Gastrocnemius medialis (tissue), 4 donors: ENCODE results near the gene HYAL1. TPM values are rescaled to one million over a fixed set of nuclear protein-coding genes. Genes with fewer than 3 reads are reported as not detected.
A peak's percentile ranks its signal among the peaks of the same experiment; 100 is the strongest.

Experiments used
- ATAC-seq, 2 donors: fragments of 150-250 bp; one replicate each; pipeline ENCODE4 v1.9.1; 2016
- DNase-seq, 2 donors: peaks; one replicate each; pipeline ENCODE4 v3.0.0-alpha.2; 2019
- H3K27ac ChIP-seq, 4 donors: fragments of 200-600 bp; sonication (generic); 1 replicate in 1 of 4; 2 replicates in 3 of 4; pipeline ENCODE4 v1.5.1; 2016 to 2018; ENCODE audit warnings: mild to moderate bottlenecking in 2 of 4, moderate library complexity in 1 of 4
- H3K27me3 ChIP-seq, 3 donors: fragments of 200-600 bp; sonication (generic) in 2 of 3; 1 replicate in 1 of 3; 2 replicates in 2 of 3; pipeline versions ENCODE4 v1.5.1 to v1.6.0; 2016 to 2019; ENCODE audit warnings: mild to moderate bottlenecking in 1 of 3, moderate library complexity in 1 of 3
- H3K36me3 ChIP-seq, 2 donors: fragments of 200-600 bp; sonication (generic) in 1 of 2; one replicate each; pipeline ENCODE4 v1.5.1; 2017 to 2018
- H3K4me1 ChIP-seq, 2 donors: fragments of 200-600 bp; sonication (generic) in 1 of 2; one replicate each; pipeline ENCODE4 v1.5.1; 2016 to 2017; ENCODE audit warnings: mild to moderate bottlenecking in 2 of 2
- H3K4me3 ChIP-seq, 4 donors: fragments of 200-600 bp; sonication (generic) in 3 of 4; 1 replicate in 1 of 4; 2 replicates in 3 of 4; pipeline ENCODE4 v1.5.1; 2016 to 2019; ENCODE audit warnings: mild to moderate bottlenecking in 2 of 4
- H3K9me3 ChIP-seq, 3 donors: fragments of 200-600 bp; sonication (generic) in 2 of 3; 1 replicate in 1 of 3; 2 replicates in 2 of 3; pipeline ENCODE4 v1.5.1; 2016 to 2019
- POLR2A ChIP-seq, 2 donors: fragments of 450-650 bp; IDR thresholded peaks; one replicate each; pipeline ENCODE4 v1.6.1; 2017; ENCODE audit warnings: antibody characterized with exemption in 2 of 2, mild to moderate bottlenecking in 2 of 2, moderate library complexity in 2 of 2
- in situ Hi-C, 4 donors: fragments of 200-750 bp; cut with MboI; loops; one replicate each; pipeline versions ENCODE4 v1.15.0 to v1.8.0; 2017; ENCODE audit warnings: low sequenced_read_pairs in 4 of 4
- intact Hi-C: fragments of 100-400 bp; cut with DNase I; formaldehyde crosslinking; loops from one replicate; pipeline ENCODE4 v1.15.1; 2023; ENCODE audit warnings: low total_unique reads
- total RNA-seq, 4 donors: library from RNA; depleted of rRNA; stranded (reverse); fragments of >200 nt; gene quantifications; one replicate each; pipeline versions ENCODE4 v1.1.0 to v1.2.3, GENCODE V29; 2016
- TF ChIP-seq, protein P1 (sequence below), 5 experiments: fragments of 450-650 bp in 3 of 5; fragments of 200-600 bp in 2 of 5; sonication (generic) in 2 of 5; IDR thresholded peaks in 4 of 5; conservative IDR thresholded peaks in 1 of 5; 1 replicate in 4 of 5; 2 replicates in 1 of 5; pipeline ENCODE4 v1.5.1; 2016 to 2019; ENCODE audit warnings: antibody characterized with exemption in 5 of 5, mild to moderate bottlenecking in 3 of 5, moderate library complexity in 3 of 5

HYAL1 gene
- total RNA-seq, 4 donors from 2014 or later = 3.6 to 14.6 (median 9.1) TPM

DNA sequence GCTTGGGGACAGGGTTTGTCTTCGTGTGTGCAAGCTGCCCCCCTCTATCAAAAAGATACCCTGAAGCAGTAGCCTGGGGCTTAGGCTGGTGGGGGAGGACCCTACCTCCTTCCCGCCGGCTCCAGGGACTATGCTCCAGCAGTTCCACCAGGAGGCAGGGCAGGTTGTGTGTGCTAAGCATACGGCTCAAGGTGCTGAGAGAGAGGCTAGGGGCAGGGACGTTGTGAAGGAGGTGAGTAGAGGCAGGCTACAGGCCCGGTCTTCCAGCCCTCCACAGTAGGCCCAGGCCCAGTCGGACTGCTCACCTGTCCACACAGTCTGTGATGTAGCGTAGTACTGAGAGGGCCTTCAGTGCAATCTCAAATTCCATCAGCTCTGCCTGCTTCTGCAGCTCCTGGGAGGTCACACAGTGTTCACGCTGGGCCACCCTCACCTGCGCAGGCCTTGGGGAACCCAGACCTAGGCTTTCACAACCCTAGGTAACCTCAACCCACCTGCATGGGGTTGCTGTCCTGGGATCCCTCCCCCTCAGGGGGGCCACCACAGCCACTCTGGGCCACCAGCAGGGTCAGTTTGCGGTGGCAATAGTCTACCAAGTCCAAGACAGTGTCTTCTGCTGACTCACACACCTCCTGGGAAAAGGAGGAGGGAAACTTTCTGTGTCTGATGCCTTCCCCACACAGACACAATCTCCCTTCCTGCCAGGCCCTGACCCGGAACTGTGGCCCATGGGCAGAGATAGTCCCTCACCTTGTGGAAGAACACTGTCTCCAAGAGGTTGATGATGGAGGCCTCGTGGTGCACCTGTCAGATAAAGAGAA, 39.6 kb upstream of the HYAL1 start:
- in situ Hi-C loops (loop anchor here in 1 of 4 donors (10.0 kb wide), 1 partner anchor 202 kb away; no protein-coding TSS in a partner anchor), intact Hi-C loops (no loop called here)
- TF ChIP-seq, protein P1, sequence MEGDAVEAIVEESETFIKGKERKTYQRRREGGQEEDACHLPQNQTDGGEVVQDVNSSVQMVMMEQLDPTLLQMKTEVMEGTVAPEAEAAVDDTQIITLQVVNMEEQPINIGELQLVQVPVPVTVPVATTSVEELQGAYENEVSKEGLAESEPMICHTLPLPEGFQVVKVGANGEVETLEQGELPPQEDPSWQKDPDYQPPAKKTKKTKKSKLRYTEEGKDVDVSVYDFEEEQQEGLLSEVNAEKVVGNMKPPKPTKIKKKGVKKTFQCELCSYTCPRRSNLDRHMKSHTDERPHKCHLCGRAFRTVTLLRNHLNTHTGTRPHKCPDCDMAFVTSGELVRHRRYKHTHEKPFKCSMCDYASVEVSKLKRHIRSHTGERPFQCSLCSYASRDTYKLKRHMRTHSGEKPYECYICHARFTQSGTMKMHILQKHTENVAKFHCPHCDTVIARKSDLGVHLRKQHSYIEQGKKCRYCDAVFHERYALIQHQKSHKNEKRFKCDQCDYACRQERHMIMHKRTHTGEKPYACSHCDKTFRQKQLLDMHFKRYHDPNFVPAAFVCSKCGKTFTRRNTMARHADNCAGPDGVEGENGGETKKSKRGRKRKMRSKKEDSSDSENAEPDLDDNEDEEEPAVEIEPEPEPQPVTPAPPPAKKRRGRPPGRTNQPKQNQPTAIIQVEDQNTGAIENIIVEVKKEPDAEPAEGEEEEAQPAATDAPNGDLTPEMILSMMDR (IDR thresholded peaks at IDR 0.05 in 4 of 5, conservative IDR thresholded peaks at IDR 0.05 in 1 of 5) = no peak
- TF ChIP-seq POLR2A (IDR thresholded peaks at IDR 0.05) = no peak

DNA sequence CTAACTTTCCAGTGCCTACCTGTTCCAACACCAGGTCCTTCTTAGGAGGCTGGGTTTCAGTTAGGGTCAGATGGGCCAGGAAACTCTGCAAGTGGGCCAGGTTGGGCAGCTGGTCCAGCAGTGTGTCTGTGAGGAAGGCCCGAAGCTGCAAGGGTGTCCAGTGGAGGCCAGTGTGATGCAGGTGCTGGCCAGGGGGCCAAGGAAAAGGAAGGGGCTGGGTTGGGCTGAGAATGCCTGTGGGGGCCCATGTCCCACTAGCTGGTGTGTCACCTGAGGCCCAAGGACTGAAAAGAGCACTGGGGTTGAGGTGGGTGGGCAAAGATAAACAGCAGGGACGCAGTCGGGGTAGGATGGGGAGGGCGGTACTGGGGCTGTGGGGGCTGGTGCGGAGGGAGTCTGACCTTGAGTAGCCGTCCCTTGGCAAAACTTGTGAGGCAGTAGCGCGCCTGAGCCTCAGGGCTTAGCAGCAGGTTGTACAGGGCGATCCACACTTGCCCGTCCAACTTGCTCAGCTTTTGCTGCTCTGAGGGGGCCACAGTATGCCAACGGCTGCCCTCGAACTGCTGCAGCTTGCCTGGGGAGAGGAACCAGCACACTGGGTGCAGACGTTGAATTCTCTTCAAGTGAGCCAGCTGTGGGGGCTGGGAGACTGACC, 38.7 kb upstream of the HYAL1 start:
- H3K4me3 ChIP-seq = no peak overlapping the region
- in situ Hi-C loops = loop anchor here in 1 of 4 donors (10.0 kb wide), 1 partner anchor 203 kb away; no protein-coding TSS in a partner anchor
- intact Hi-C loops = no loop called here

More for the DNA sequence above, 39.6 kb upstream of the HYAL1 start:
- H3K36me3 ChIP-seq = no peaks in the 10 kb centered on the region
- ATAC-seq = no peak
- H3K27ac ChIP-seq = no peak overlapping the region
- no peak overlapping the region for H3K4me3 ChIP-seq
- H3K9me3 ChIP-seq = no peaks in the 10 kb centered on the region
- H3K4me1 ChIP-seq = peaks cover 6 to 40% of the 10 kb centered on the region in 2 donors
- no peaks in the 10 kb centered on the region for H3K27me3 ChIP-seq
- no peak for DNase-seq

DNA sequence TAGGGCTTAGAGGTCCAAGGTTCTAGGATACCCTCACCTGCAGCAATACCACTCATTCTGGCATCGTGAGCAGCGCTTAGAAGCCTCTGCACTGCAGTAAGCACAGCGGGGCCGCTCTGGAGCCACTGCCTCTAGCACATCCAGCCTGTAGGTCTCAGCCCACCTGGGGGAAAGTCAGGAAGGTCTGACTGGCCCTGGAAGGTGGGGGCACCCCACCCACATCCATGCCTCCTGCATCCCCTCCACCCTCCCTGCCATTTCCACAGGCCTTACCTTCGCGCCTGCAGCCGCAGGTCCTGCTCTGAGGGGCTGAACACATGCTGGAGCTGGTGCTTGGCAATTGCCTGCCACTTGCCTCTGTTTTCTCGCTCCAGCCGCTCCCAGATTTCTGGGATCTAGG, 38.2 kb upstream of the HYAL1 start:
- TF ChIP-seq POLR2A (IDR thresholded peaks at IDR 0.05) = no peak
- TF ChIP-seq, protein P1 (IDR thresholded peaks at IDR 0.05 in 4 of 5, conservative IDR thresholded peaks at IDR 0.05 in 1 of 5) = no peak
- no peaks in the 10 kb centered on the region for H3K36me3 ChIP-seq
- H3K27me3 ChIP-seq = no peaks in the 10 kb centered on the region
- in situ Hi-C loops (loop anchor here in 1 of 4 donors (10.0 kb wide), 1 partner anchor 203 kb away; no protein-coding TSS in a partner anchor), intact Hi-C loops (no loop called here)
- peak overlapping the region in 1 of 4 donors; percentile 49 for H3K4me3 ChIP-seq
- peaks cover 6 to 39% of the 10 kb centered on the region in 2 donors for H3K4me1 ChIP-seq
- H3K9me3 ChIP-seq = no peaks in the 10 kb centered on the region
- H3K27ac ChIP-seq = peak overlapping the region; percentile 89 to 98 (median 97)
- ATAC-seq (no peak), DNase-seq (no peak)

More for the DNA sequence above, 38.7 kb upstream of the HYAL1 start:
- Histone ChIP-seq H3K27me3 (no peaks in the 10 kb centered on the region), H3K36me3 (no peaks in the 10 kb centered on the region), H3K9me3 (no peaks in the 10 kb centered on the region), H3K27ac (peak overlapping the region in 1 of 4 donors; percentile 97), H3K4me1 (peaks cover 6 to 38% of the 10 kb centered on the region in 2 donors)
- TF ChIP-seq, protein P1 (IDR thresholded peaks at IDR 0.05 in 4 of 5, conservative IDR thresholded peaks at IDR 0.05 in 1 of 5) = no peak
- ATAC-seq (no peak), DNase-seq (no peak)

DNA sequence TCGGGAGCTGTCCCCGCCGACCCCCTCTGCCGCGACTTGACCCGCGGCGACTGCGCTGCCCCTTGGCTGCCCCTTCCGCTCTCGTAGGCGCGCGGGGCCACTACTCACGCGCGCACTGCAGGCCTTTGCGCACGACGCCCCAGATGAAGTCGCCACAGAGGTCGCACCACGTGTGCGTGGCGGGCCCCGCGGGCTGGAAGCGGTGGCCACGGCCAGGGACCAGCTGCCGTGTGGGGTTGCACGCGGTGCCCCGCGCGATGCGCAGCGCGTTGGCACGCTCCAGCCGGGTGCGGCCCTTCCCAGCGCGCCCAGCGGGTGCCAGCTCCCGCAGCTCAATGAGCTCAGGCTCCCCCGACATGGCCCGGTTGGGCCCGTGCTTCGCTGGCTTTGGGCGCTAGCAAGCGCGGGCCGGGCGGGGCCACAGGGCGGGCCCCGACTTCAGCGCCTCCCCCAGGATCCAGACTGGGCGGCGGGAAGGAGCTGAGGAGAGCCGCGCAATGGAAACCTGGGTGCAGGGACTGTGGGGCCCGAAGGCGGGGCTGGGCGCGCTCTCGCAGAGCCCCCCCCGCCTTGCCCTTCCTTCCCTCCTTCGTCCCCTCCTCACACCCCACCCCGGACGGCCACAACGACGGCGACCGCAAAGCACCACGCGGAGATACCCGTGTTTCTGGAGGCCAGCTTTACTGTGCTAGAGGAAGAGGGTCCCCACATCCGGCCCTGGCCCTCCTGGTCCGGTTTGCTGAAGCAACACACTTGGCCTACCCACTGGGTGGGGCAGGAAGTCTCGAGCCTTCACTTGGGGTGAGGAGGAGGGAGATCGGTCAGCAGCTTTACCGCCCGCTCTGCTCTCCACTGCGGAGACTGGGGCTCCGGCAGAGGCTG, 37.3 kb upstream of the HYAL1 start, which contains the start of gene RASSF1:
Gene RASSF1 (minus strand): TSS at position 389 of the 882 bp plus-strand sequence. CDS start 31 bp downstream, at position 358.
- H3K9me3 ChIP-seq = no peaks in the 10 kb centered on the region
- H3K36me3 ChIP-seq = no peaks in the 10 kb centered on the region
- in situ Hi-C loops (loop anchor here in 1 of 4 donors (10.0 kb wide), 1 partner anchor 204 kb away; no protein-coding TSS in a partner anchor), intact Hi-C loops (no loop called here)
- peak; percentile 61 to 74 for TF ChIP-seq POLR2A (IDR thresholded peaks at IDR 0.05)
- TF ChIP-seq, protein P1 (IDR thresholded peaks at IDR 0.05 in 4 of 5, conservative IDR thresholded peaks at IDR 0.05 in 1 of 5) = no peak
- ATAC-seq = no peak
- H3K4me3 ChIP-seq = peak within 1 kb of the TSS; percentile 38 to 58 (median 52)
- peak; percentile 38 to 55 for DNase-seq
- peaks cover 14 to 43% of the 10 kb centered on the region in 2 donors for H3K4me1 ChIP-seq
- no peaks in the 10 kb centered on the region for H3K27me3 ChIP-seq
- H3K27ac ChIP-seq = peak within 1 kb of the TSS; percentile 89 to 98 (median 97)
